GM21619 (cell line): Measurements from ENCODE around the gene NELL1.

Experiments used
- ATAC-seq: cut with Tn5 transposase; IDR thresholded peaks from one replicate; pipeline ENCODE4 v1.9.1; 2021; ENCODE audit not compliant: unreplicated experiment

Gene NELL1

GRCh38 chr11:20949585-20949984, 280.2 kb downstream of the NELL1 start:
- ATAC-seq = no peak

GRCh38 chr11:20962581-20962980, 293.2 kb downstream of the NELL1 start:
- ATAC-seq = no peak

GRCh38 chr11:20963596-20963995, 294.2 kb downstream of the NELL1 start:
- ATAC-seq = no peak

- ATAC-seq = no peak
These were observed 295.6 kb downstream of the NELL1 start for GRCh38 chr11:20964985-20965384.

GRCh38 chr11:20966489-20966888, 297.1 kb downstream of the NELL1 start:
- no peak for ATAC-seq

GRCh38 chr11:20973940-20974559, 304.7 kb downstream of the NELL1 start:
- no peak for ATAC-seq

- no peak for ATAC-seq
These were observed 311.4 kb downstream of the NELL1 start for GRCh38 chr11:20980736-20981135.

- no peak for ATAC-seq
These were observed 321.1 kb downstream of the NELL1 start for GRCh38 chr11:20990447-20990846.

- no peak for ATAC-seq
These were observed 322.1 kb downstream of the NELL1 start for GRCh38 chr11:20991471-20991870.

- no peak for ATAC-seq
These were observed 337.9 kb downstream of the NELL1 start for GRCh38 chr11:21007297-21007696.

GRCh38 chr11:21018248-21018647, 348.9 kb downstream of the NELL1 start:
- no peak for ATAC-seq

- ATAC-seq = no peak
These were observed 357.3 kb downstream of the NELL1 start for GRCh38 chr11:21026685-21027084.

GRCh38 chr11:21037850-21038249, 368.5 kb downstream of the NELL1 start:
- no peak for ATAC-seq

- ATAC-seq = no peak
These were observed 369.4 kb downstream of the NELL1 start for GRCh38 chr11:21038801-21039200.

GRCh38 chr11:21040630-21041029, 371.2 kb downstream of the NELL1 start:
- no peak for ATAC-seq

GRCh38 chr11:21048626-21049025, 379.2 kb downstream of the NELL1 start:
- no peak for ATAC-seq

GRCh38 chr11:21053466-21053865, 384.1 kb downstream of the NELL1 start:
- no peak for ATAC-seq

GRCh38 chr11:21056644-21057043, 387.3 kb downstream of the NELL1 start:
- ATAC-seq = no peak

- ATAC-seq = no peak
These were observed 390.5 kb downstream of the NELL1 start for GRCh38 chr11:21059879-21060278.

- no peak for ATAC-seq
These were observed 396.6 kb downstream of the NELL1 start for GRCh38 chr11:21066030-21066429.

- no peak for ATAC-seq
These were observed 399.5 kb downstream of the NELL1 start for GRCh38 chr11:21068886-21069285.

- ATAC-seq = no peak
These were observed 400.5 kb downstream of the NELL1 start for GRCh38 chr11:21069909-21070308.

- no peak for ATAC-seq
These were observed 403.2 kb downstream of the NELL1 start for GRCh38 chr11:21072558-21072957.
